Endometrial microvascular endothelial cells (primary cell): ENCODE measurements around the gene MUC5B. TPM values are rescaled to one million over a fixed set of nuclear protein-coding genes. Genes with fewer than 3 reads are reported as not detected.

Experiments used
- in situ Hi-C: cut with HindIII; loops from 2 replicates; pipeline ENCODE4 v1.10.0; 2017; ENCODE audit warnings: low sequenced_read_pairs, low pct_unique_long_range_greater_than_20kb; ENCODE audit errors: inconsistent ontology term
- total RNA-seq: library from RNA; depleted of rRNA; stranded (reverse); fragments of >200 nt; gene quantifications from one replicate; pipeline ENCODE4 v1.2.3, GENCODE V29; 2015; ENCODE audit errors: inconsistent ontology term

MUC5B gene
- total RNA-seq, 1 donor from 2014 or later: not detected

- in situ Hi-C loops: no loop called here
Measured at GRCh38 chr11:1218256-1218787, 4.5 kb upstream of the MUC5B start.

GRCh38 chr11:1218788-1219445 is 3.9 kb upstream of the MUC5B start:
- in situ Hi-C loops: no loop called here

- in situ Hi-C loops: no loop called here
Measured at GRCh38 chr11:1219446-1219833, 3.4 kb upstream of the MUC5B start.

GRCh38 chr11:1219834-1220815 is 2.7 kb upstream of the MUC5B start:
- in situ Hi-C loops: no loop called here

- in situ Hi-C loops: no loop called here
Measured at GRCh38 chr11:1220941-1221721, 1.7 kb upstream of the MUC5B start.

- in situ Hi-C loops: no loop called here
Measured at GRCh38 chr11:1221848-1222311, 986 bp upstream of the MUC5B start.

GRCh38 chr11:1223346-1224110 is 662 bp downstream of the MUC5B start:
- in situ Hi-C loops: no loop called here

GRCh38 chr11:1224111-1224490 is 1.2 kb downstream of the MUC5B start:
- in situ Hi-C loops: no loop called here

- in situ Hi-C loops: no loop called here
Measured at GRCh38 chr11:1224491-1225385, 1.9 kb downstream of the MUC5B start.

- in situ Hi-C loops: no loop called here
Measured at GRCh38 chr11:1225386-1226225, 2.7 kb downstream of the MUC5B start.

GRCh38 chr11:1226226-1226985 is 3.5 kb downstream of the MUC5B start:
- in situ Hi-C loops: no loop called here

GRCh38 chr11:1226986-1227550 is 4.2 kb downstream of the MUC5B start:
- in situ Hi-C loops: no loop called here

GRCh38 chr11:1227551-1228100 is 4.8 kb downstream of the MUC5B start:
- in situ Hi-C loops: no loop called here

GRCh38 chr11:1228101-1228821 is 5.4 kb downstream of the MUC5B start:
- in situ Hi-C loops: no loop called here
